Measurements from ENCODE around the gene GPR78.
A peak's percentile ranks its signal among the peaks of the same experiment; 100 is the strongest.

Gene GPR78

DNA sequence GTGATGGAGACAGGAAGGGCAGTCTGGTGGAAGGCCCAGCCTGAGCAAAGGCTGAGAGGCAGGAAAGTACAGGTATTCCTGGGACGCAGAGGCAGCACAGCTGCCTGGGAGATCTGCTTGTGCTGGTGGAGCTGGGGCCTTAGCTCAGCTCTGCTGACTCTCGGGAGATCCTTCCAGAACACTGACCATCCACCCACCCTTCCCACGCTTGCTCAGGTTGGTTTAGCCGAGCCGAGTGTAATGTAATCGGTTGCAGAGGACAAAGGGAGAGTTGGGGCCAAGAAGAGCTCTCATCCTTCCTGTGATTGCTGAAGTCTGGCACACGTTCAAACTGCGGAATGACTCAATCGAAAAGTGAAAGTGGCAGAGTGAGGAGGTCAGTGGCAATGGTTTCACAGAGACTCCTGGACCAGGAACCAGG lies 43.1 kb upstream of the GPR78 start:
- H3K4me3 ChIP-seq (ENCODE audit: low read length) = no peak overlapping the region
- DNase-seq (ENCODE audit: low read depth) = peak; percentile 28
- TF ChIP-seq, protein P1, sequence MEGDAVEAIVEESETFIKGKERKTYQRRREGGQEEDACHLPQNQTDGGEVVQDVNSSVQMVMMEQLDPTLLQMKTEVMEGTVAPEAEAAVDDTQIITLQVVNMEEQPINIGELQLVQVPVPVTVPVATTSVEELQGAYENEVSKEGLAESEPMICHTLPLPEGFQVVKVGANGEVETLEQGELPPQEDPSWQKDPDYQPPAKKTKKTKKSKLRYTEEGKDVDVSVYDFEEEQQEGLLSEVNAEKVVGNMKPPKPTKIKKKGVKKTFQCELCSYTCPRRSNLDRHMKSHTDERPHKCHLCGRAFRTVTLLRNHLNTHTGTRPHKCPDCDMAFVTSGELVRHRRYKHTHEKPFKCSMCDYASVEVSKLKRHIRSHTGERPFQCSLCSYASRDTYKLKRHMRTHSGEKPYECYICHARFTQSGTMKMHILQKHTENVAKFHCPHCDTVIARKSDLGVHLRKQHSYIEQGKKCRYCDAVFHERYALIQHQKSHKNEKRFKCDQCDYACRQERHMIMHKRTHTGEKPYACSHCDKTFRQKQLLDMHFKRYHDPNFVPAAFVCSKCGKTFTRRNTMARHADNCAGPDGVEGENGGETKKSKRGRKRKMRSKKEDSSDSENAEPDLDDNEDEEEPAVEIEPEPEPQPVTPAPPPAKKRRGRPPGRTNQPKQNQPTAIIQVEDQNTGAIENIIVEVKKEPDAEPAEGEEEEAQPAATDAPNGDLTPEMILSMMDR (conservative IDR thresholded peaks at IDR 0.05; ENCODE audit: low read depth, low read length) = no peak

DNA sequence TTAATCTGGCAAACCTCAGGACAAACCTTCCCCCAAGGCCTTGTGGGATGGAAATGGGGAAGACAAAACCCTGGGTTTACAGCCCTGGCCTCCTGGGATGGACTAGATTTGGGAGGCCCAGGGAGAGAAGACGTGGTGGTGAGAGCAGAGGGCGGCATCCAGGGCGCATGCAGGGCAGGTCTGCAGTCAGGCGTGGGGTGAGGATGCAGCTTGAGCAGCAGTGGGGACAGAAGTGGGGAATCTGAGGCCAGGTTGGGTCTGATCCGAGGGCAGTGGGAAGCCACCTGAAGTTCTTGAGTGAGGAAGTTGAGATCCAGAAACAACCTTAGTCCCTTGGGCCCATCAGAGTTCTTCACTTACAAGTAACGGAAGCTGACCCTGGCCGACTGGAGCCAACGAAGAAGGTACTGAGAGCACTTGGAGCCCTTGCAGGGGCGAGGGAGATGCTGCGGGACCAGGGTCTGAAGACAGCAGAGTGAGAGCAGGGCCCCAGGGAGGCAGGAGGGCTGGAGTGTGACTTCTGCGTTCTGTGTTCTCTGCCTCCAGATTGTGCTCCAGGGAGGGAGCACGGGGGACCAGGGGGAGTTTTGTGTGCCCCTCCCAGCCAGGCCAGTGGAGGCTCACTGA lies 42.0 kb upstream of the GPR78 start:
- DNase-seq (ENCODE audit: low read depth) = no peak
- H3K4me3 ChIP-seq (ENCODE audit: low read length) = no peak overlapping the region
- TF ChIP-seq, protein P1 (conservative IDR thresholded peaks at IDR 0.05; ENCODE audit: low read depth, low read length) = no peak

DNA sequence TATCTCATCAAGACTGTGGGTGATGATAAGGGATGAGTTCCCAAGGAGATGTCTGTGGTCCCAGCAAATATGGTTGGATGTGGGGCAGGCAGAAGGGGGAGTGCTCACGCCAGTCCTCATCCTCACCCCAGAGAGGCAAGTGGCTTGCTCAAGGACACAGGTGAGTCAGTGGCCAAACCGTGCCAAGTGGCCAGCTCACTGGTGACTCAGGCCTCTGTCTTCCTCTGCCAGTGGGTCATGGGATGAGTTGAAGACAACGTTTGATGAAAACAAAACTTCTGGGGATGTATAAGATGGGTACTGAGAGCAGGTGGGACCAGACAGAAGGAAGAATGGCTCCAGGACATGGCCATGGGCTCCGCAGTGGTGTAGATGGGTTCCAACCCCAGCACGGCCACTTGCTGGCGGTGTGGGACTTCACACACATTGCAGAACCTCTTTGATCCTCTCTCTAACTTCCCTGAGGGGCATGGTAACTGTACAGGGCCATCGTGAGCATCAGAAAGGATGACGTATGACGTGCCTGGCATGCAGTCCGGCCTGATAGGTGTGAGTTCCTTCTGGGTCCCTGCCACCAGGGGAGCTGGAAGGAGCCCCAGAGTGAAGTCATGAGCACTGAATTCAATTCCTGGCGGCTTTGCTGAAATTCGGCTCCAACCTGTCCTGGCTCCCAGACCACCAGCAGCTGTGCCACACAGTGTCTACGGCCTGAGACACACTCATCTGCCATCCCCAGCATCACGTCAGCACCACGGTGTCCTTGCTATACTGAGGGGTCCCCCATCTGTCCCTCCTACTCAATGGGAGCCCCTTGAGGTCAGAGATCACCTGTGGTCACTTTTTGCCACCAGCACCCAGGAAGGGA lies 41.3 kb upstream of the GPR78 start:
- H3K4me3 ChIP-seq (ENCODE audit: low read length) = no peak overlapping the region
- DNase-seq (ENCODE audit: low read depth) = no peak
- TF ChIP-seq, protein P1 (conservative IDR thresholded peaks at IDR 0.05; ENCODE audit: low read depth, low read length) = no peak

DNA sequence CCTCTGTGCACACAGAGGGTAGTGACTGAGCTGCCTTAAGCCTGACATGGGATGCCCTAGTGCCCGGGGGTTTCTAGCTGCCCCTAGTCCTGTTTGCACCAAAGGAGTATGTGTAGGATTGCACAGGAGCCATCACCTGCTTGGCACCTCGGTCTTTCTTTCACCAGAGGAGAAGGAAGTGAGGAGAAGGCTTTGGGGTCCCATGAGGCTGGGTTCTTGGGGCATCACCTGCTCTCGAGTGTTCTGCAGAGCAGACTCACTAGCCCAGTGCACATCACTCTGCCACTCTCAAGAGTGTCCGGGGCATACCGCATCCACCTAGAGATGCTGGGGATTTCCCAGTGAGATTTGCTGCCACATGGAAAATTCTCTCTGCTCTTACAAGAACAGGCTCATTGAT lies 40.5 kb upstream of the GPR78 start:
- TF ChIP-seq, protein P1 (conservative IDR thresholded peaks at IDR 0.05; ENCODE audit: low read depth, low read length) = no peak
- DNase-seq (ENCODE audit: low read depth) = no peak
- H3K4me3 ChIP-seq (ENCODE audit: low read length) = no peak overlapping the region

DNA sequence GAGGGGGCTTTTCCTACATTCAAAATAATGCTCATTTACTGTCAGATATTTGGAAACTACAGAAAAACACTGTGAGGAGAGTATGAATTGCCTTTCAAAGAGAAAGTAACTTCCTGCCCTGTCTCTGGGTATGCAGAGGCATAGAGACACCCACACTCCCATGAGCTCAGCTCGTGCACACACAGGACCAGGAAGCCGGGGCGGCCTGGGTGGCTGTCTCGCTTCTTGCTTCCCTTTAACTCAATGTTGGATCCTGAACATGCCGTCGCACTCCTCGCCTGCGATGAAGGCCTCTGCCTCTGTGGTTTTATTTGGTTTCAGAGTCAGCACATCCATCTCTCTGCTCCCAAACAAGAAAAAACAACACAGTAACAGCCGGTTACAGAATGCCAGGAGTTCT lies 40.1 kb upstream of the GPR78 start:
- TF ChIP-seq, protein P1 (conservative IDR thresholded peaks at IDR 0.05; ENCODE audit: low read depth, low read length) = no peak
- DNase-seq (ENCODE audit: low read depth) = no peak
- H3K4me3 ChIP-seq (ENCODE audit: low read length) = no peak overlapping the region

DNA sequence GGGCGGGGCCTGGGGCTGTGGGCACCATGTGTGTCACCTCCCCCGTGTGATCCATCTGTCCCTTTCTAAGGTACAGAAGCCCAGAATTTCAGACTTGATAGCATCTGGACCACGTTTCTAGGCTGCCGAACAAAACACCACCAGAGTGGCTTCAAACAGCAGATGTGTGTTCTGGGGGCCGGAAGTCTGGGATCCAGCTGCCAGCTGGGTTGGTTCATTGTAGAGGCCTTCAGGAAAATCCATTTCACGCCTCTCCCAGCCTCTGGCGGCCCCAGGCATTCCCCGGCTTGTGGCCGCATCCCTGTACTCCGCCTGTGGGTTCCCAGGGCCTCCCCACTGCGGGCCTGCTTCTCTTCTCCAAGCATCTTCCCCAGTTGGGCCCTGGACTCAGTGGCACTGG lies 39.6 kb upstream of the GPR78 start:
- DNase-seq (ENCODE audit: low read depth) = no peak
- TF ChIP-seq, protein P1 (conservative IDR thresholded peaks at IDR 0.05; ENCODE audit: low read depth, low read length) = no peak

DNA sequence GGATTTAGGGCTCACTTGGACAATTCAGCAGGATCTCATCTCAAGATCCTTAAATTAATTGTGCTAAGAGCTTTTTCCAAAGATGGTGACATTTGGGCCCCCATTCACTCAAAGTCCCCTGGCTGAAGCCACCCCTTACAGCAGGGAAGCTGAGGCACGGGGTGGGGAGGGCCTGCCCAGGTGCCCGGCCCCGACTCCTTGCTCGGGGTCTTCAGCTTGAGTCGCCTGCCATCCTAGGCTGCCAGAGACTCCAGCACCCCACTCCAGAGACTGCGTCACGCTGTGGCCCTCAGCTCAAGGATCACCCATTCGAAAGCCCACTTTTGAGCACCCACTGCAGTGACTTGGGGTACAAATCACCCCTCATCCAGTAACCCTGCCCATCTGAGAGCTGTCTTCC lies 39.2 kb upstream of the GPR78 start:
- TF ChIP-seq, protein P1 (conservative IDR thresholded peaks at IDR 0.05; ENCODE audit: low read depth, low read length) = no peak
- no peak overlapping the region for H3K4me3 ChIP-seq (ENCODE audit: low read length)
- DNase-seq (ENCODE audit: low read depth) = no peak

More for the DNA sequence above, 39.6 kb upstream of the GPR78 start:
- H3K4me3 ChIP-seq (ENCODE audit: low read length) = no peak overlapping the region
